Bronchial epithelial cell (primary cell): ENCODE results near the gene C11orf42. TPM values are rescaled to one million over a fixed set of nuclear protein-coding genes. Genes with fewer than 3 reads are reported as not detected.

Experiments
- DNase-seq: peaks from one replicate; pipeline ENCODE4 v3.0.0-alpha.2; 2010; ENCODE audit warnings: low read depth
- FAIRE-seq: peaks from 2 replicates; lab custom pipeline; 2011; peaks lifted over from hg19 to GRCh38; lab: Jason Lieb, UNC
- H3K27me3 ChIP-seq: 2 replicates; pipeline ENCODE4 v1.5.1; 2011; ENCODE audit warnings: low read length; ENCODE audit not compliant: control insufficient read depth, insufficient read depth
- H3K36me3 ChIP-seq: 2 replicates; pipeline ENCODE4 v1.5.1; 2011; ENCODE audit warnings: low read length; ENCODE audit not compliant: control insufficient read depth, insufficient read depth
- H3K4me3 ChIP-seq: 2 replicates; pipeline ENCODE4 v1.5.1; 2011; ENCODE audit warnings: mild to moderate bottlenecking, low read depth, low read length, control low read depth
- CTCF ChIP-seq: IDR thresholded peaks from 2 replicates; pipeline ENCODE4 v1.5.1; 2011; ENCODE audit warnings: mild to moderate bottlenecking, moderate library complexity, low read length, control low read depth, inconsistent platforms; ENCODE audit not compliant: insufficient read depth, severe bottlenecking
- total RNA-seq: library from RNA; depleted of rRNA; stranded (reverse); fragments of >200 nt; gene quantifications from 2 replicates; pipeline ENCODE4 v1.2.1, GENCODE V29; 2014

C11orf42 gene
- total RNA-seq, 1 donor from 2014 or later: not detected

- DNase-seq: no peak
- no peak for FAIRE-seq
- H3K4me3 ChIP-seq: no peak overlapping the region
- H3K36me3 ChIP-seq: no peaks in the 10 kb centered on the region
- TF ChIP-seq CTCF: no peak
- peaks cover 33% of the 10 kb centered on the region for H3K27me3 ChIP-seq
These were observed 53.3 kb downstream of the C11orf42 start for GRCh38 chr11:6258571-6259081.

- Histone ChIP-seq H3K36me3 (no peaks in the 10 kb centered on the region), H3K4me3 (no peak overlapping the region), H3K27me3 (peaks cover 33% of the 10 kb centered on the region)
- FAIRE-seq (no peak), DNase-seq (no peak)
- TF ChIP-seq CTCF: no peak
These were observed 54.9 kb downstream of the C11orf42 start for GRCh38 chr11:6260207-6260726.

Other genes starting within 250 kb of the C11orf42 start
- gene OR56A5, start 237.1 kb upstream of the C11orf42 start, total RNA-seq: not detected in 2 replicates
- gene OR52L1, start 218.6 kb upstream of the C11orf42 start, total RNA-seq: 0.13 TPM in 1 of 2 replicates, not detected in the other
- not detected in 2 replicates for gene OR56A4, start 198.6 kb upstream of the C11orf42 start, total RNA-seq
- gene OR56A1, start 174.8 kb upstream of the C11orf42 start, total RNA-seq: not detected in 2 replicates
- not detected in 2 replicates for gene OR56B4, start 97.9 kb upstream of the C11orf42 start, total RNA-seq
- gene OR52B2, start 35.2 kb upstream of the C11orf42 start, total RNA-seq: not detected in 2 replicates
- not detected in 2 replicates for gene OR52W1, start 6.3 kb upstream of the C11orf42 start, total RNA-seq
- 7.4 and 10.4 TPM in 2 replicates for gene FHIP1B, start 29.1 kb downstream of the C11orf42 start, total RNA-seq
- gene CNGA4, start 33.5 kb downstream of the C11orf42 start, total RNA-seq: 0.26 TPM in 1 of 2 replicates, not detected in the other
- gene CCKBR, start 54.3 kb downstream of the C11orf42 start, total RNA-seq: not detected in 2 replicates
- 35.0 and 41.6 TPM in 2 replicates for gene CAVIN3, start 114.9 kb downstream of the C11orf42 start, total RNA-seq
- gene SMPD1, start 184.9 kb downstream of the C11orf42 start, total RNA-seq: 1.1 and 3.2 TPM in 2 replicates
- gene APBB1, start 213.5 kb downstream of the C11orf42 start, total RNA-seq: 1.7 and 1.8 TPM in 2 replicates
- 0.26 and 0.51 TPM in 2 replicates for gene HPX, start 235.4 kb downstream of the C11orf42 start, total RNA-seq